Epidermal melanocyte (primary cell): Measurements from ENCODE around the gene OARD1.
"Not testable (repeated sequence)": the region's sequence is repeated elsewhere in the genome, so short reads cannot be mapped to it uniquely, and the experiment has no call there.

Source experiments
- DNase-seq: peaks from one replicate; pipeline ENCODE4 v3.0.0; 2011; ENCODE audit warnings: low spot score; ENCODE audit not compliant: insufficient read length

Gene OARD1

GRCh38 chr6:41071923-41072835 is at the start of gene OARD1:
OARD1 (minus strand) TSS chr6:41072356; CDS start chr6:41071634, 722 bp downstream.
- peak; percentile 93 for DNase-seq

DNA sequence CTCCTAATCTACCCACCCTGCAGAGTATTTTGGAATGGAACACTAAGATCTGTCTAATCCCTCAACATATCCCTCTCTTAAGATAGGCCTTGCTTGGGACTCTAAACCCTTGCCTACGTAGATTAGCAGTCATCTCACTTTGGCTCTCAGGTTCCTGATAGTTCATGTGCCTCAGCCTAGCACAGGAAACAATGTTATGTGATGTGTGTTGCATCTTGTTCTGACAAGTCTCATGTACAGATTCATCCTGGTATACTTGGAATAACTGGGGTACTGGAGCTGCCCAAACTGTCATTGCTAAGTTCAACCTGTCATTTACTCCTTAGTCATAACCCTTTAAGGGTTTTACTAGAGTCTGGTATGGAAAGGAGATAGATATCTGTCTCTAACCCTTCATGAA is 47.9 kb upstream of the OARD1 start:
- DNase-seq = no peak

DNA sequence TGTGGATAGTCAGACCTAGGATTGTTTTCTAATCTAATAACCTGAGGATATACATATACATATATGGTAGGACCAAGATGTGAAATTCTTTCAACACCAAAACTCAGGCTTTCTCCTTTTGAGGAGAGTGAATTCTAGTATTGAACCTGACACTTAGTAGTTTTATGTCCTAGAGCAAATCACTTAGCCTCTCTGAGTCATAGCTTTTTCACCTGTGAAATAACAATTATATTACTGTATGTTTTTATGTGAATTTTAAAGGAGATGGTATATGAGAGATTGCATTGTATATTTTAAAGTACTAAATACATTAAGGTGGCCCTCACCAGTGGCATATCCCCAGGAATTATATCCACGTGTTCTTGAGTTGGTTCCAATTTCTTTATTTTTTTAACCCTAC is 47.4 kb upstream of the OARD1 start:
- no peak for DNase-seq

DNA sequence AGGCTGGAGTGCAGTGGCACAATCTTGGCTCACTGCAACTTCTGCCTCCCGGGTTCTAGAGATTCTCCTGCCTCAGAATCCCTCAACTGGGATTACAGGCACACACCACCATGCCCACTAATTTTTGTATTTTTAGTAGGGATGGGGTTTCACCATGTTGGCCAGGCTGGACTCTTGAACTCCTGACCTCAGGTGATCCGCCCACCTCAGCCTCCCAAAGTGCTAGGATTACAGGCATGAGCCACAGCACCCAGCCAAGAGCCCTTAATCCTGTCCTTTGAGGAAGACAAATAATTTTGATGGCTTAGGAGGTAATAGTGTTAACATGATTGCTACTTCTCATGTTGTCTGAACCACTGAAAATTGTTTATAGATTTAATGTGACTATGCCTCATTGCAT is 42.9 kb upstream of the OARD1 start:
- not testable (repeated sequence) for DNase-seq

GRCh38 chr6:41111017-41111416 is 38.9 kb upstream of the OARD1 start:
- DNase-seq = no peak

GRCh38 chr6:41103847-41104246 is 31.7 kb upstream of the OARD1 start:
- no peak for DNase-seq

DNA sequence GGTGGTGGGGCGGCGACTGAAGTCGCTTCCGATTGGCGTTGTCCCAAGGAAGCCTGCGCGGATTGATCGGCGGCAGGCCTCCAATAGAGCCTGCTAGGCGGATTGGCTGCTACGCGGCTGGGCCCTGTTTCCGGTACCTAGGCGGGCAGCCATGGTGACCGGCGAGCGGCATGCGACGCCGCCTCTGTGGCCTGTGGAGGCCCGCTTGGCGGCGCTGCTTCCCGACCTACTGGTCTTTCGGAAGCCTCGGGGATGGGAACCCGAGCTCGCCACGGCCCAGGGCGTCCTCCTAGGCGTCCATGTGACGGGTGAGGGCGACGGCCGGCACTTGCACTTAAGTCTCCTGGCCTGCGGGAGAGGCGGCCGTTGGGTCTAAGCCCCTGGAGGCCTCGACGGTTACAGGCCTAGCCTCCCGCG is 28.7 kb upstream of the OARD1 start:
- DNase-seq = no peak

DNA sequence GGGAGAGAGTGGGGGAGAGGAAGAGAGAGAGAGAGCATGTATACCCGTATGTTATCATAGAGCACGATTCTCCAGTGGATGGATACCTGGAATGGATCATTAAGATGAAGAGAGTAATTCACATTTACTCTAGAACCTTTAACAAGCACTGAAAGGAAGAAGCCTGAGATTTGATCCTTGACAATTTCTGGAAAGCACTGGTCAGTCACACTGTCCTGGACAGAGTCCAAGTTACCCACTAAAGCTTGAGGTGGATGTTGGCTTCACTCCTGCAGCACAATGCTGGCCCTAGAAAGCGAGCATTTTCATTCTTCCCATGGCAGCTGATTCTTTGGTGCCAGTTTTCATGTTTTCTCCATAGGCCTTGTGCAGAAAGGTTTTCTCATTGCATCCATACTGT is 26.2 kb upstream of the OARD1 start:
- DNase-seq = no peak

DNA sequence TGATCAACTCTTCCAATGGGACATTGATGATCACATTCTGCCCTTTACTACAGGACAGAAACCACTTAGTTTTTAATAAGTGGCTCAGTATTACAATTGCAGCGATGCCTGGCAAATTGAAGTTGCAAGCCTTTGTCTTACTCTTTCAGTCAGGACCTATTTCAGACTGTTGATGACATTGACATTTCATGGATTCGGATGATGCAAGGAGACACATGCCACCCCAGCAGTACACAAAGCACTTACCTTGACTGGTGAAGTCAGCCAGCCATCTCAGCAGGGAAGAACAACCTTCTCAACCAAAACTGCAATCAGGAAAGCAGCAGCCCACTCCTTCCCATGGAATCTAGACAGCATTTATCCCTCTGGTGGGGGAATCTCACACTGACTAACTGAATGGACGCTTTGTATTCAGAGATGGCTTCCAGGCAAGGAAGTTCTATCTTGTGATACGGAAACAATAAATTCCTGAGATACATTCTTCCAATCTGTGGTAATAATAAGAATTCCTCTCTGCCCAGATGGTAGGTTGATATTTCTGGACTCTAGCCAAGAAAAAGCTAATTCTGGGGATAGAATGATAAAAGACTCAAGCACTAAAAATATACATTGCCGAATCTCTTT is 25.4 kb upstream of the OARD1 start:
- peak; percentile 53 for DNase-seq

- no peak for DNase-seq
These were observed 21.6 kb upstream of the OARD1 start for GRCh38 chr6:41093729-41094128.

DNA sequence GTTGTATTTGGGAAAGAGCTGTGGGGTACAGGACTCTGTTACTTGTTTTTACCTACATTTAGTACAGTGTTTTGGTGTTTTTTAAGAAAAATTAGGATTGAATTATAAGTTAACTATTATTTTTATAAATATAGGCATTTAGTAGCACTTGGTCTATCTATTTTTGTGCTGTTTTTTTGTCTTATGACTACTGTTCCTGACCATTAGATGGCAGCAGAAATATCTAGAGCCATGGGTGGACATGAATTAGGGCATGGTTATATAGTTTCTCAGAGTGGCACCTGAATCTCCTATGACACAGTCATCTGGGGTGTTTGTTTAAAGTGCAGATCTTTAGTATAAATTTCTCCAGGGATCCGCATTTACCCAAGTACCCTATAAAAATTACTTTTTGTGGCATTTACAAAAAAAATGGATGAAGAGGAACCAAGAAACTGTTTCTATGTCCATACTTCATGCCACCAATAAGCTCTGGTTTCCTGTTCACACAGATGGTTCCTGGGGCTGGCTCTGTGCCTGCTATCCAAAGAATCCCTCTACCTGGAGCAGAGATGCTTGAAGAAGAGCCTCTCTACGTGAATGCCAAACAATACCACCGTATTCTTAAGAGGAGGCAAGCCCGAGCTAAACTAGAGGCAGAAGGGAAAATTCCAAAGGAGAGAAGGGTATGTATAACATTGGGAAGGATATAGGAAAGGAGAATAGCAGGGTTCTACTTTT is 20.4 kb upstream of the OARD1 start:
- no peak for DNase-seq

GRCh38 chr6:41090841-41091761 is 18.9 kb upstream of the OARD1 start:
- no peak for DNase-seq

GRCh38 chr6:41088451-41088850 is 16.3 kb upstream of the OARD1 start:
- DNase-seq = no peak

DNA sequence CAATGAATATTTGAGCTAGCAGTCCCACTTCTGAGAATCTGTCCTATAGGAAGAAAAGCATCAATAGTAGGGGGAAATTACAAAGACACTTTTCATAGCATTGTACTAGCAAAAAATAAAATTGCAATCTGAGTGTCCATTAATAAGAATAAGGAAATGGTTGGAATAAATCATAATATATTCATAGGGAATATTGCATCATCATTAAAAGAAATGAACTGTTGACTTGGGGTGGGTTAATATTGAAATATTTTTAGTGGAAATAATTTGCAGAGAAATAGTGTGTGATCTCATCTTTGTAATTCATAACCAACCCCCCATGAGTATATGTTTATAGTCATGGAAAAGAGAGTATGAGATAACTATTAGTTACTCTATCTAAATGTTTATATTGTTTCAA is 13.0 kb upstream of the OARD1 start:
- DNase-seq = no peak

DNA sequence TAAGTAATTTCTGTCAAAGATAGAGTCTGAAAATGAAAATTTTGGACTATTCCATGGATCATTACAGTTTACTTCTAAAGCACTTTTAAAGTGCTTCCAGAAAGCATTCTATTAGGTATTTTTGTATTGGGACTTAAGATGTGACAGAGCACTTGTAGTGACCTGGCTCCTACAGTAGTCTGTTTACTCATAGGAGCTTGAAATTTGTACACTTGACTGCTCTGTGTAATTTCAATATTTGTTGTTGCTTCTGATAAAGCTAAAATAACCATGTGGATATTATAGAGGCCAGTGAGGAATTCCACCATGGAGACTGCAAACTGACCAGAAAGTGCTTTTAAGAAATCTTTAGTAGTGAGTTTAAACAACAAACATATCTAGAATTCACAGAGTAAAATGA is 10.9 kb upstream of the OARD1 start:
- no peak for DNase-seq

DNA sequence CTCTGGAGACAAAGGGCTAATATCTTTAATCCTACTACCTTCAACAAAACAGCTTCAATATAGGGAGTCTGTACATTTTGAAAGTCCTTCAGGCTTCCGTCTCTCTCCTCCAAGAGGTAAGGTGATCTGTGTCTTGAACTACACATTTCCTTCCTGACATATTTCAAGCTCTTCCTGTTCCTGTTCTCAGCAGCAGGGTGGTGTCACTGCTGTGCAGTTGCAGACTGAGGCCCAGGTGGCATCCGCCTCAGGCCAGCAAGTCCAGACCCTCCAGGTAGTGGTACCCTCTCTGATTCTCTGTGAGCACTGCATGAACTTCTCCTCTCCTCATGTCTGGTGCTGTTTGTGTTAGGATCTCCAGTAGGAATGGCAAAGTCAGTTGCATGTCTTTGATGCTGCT is 8.5 kb upstream of the OARD1 start:
- no peak for DNase-seq

DNA sequence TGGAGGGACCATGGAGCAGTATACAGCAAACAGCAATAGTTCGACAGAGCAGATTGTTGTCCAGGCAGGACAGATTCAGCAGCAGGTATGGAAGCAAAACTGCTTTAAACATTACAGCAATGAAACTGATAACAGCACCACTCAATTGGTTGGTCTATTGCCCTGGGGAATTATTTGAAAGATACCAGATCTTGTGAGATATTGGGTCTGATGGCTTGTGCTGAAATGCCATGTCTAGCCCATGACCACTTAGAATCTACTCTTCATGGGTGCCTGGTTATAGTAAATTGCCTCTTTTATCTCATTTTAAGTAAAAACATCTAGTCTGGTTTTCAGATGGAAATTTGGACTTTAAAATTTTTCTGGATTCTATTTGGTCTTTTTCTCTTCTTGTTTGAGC is 6.9 kb upstream of the OARD1 start:
- no peak for DNase-seq

DNA sequence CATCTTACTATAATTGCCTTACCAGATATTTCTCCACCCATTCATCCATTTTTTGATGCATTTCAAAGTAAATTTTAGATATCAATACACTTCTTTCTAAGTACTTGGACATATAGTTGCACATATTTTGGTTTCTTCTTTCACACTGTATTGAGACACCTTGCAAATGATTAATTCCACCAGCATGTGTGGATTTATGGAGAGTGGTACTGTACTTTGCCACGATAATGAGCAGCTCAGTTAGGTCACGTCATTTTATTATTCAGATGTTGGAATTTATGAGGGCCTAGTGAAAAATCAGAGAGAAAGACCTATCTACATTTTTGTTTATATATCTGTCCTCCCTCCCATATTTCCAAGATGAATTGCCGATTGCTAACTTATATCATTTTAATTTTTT is 5.9 kb upstream of the OARD1 start:
- no peak for DNase-seq

DNA sequence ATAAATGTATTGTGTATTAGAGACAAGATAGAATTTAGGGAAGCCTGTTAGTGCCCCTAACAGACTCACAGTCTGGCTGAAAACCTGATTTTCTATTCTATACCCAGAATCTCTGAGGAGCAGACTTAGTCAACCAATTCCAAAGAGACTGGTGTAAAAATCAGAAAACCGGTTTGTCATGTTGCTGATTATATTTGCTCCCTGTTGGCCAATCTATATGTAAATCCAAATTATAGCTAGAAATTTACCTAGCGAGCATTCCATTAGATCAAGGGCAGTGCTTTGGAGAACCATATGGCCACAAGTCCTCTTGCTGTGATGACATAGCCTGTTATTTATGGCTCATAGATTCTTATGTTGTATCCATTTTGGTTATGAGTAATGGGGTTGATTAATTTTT is 5.4 kb upstream of the OARD1 start:
- no peak for DNase-seq

DNA sequence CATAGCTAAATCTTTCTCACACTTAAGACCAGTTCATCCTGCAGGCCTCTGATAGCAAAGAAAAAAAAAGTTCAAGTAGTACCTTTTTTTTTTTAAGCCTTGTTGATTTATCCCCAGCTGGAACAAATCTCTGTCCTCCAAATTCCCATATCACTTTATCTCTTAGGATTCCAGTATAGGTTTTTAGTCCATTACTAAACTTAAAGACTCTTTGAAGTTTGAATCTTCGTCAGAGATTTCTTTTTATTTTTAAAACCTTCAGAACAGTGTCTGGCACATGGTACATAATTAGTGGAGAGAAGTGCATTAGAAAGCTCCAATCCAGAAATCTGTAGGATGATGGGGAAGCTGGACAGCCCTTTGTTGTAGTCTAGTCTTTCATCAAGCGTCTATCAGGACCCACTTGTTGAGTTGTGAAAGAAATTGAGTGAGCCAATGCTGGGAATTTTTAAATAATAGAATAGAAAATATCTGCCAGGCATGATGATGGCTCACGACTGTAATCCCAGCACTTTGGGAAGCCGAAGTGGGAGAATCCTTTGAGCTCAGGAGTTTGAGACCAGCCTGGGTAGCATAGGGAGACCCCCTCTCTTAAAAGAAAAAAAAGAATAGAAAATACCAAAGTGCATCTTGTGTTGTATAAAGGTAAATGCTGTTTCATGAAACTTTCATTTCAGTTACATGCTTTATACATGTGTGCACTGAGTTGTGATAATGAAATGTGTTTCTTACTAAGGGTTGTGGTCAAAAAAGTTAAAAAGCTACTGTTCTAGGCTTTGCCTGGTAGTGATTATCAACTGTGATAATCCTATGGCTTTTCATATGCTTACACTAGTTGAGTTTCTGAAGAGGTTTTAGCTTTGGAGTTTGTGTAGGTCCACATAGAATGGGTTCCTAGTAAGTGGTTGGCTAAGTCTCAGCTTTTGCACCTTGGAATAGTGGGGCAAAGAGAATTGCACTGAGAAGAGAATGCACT is 3.8 kb upstream of the OARD1 start:
- no peak for DNase-seq
